Measurements from ENCODE around the gene METTL1. TPM values are rescaled to one million over a fixed set of nuclear protein-coding genes. Genes with fewer than 3 reads are reported as not detected.
A peak's percentile ranks its signal among the peaks of the same experiment; 100 is the strongest.

The METTL1 gene
- total and polyA plus RNA-seq, 9 of the 15 experiments (the other 6 are each of a cell fraction or from before 2014, with no cell fraction given), result 12.6 to 65.9 (median 39.2) TPM

GRCh38 chr12:57816855-57817151 is 44.9 kb upstream of the METTL1 start (continued):
- TF ChIP-seq TEAD4 (IDR thresholded peaks at IDR 0.05; ENCODE audit: low read length) (0 out of 2 replicates have a peak, but pooled peaks have one; percentile 17), TEAD4 (CRISPR knock-in tag; IDR thresholded peaks at IDR 0.05; ENCODE audit: borderline replicate concordance) (no peak), HMGN3 (IDR thresholded peaks at IDR 0.05; ENCODE audit: borderline replicate concordance, extremely low read depth, insufficient read length, low read depth, low read length) (no peak), HDGF (IDR thresholded peaks at IDR 0.05) (no peak), CBX1 (IDR thresholded peaks at IDR 0.05; ENCODE audit: low read depth) (no peak), CTBP1 (IDR thresholded peaks at IDR 0.05; ENCODE audit: borderline replicate concordance) (peak; percentile 53; the same call in 1 of the 2 replicates), THRB (CRISPR knock-in tag; conservative IDR thresholded peaks at IDR 0.05) (no peak), TGIF2 (CRISPR knock-in tag; IDR thresholded peaks at IDR 0.05) (no peak), FUS (optimal IDR thresholded peaks at IDR 0.05; ENCODE audit: low read depth, low read length) (no peak), KLF1 (tag; IDR thresholded peaks at IDR 0.05) (no peak), VEZF1 (CRISPR knock-in tag; IDR thresholded peaks at IDR 0.05) (peak; percentile 73), ZNF140 (CRISPR knock-in tag; IDR thresholded peaks at IDR 0.05) (no peak), KLF6 (CRISPR knock-in tag; IDR thresholded peaks at IDR 0.05; ENCODE audit: borderline replicate concordance) (0 out of 2 replicates have a peak, but pooled peaks have one; percentile 34), NFE2L1 (tag; IDR thresholded peaks at IDR 0.05; ENCODE audit: borderline replicate concordance, low read depth) (no peak), ZNF561 (CRISPR knock-in tag; conservative IDR thresholded peaks at IDR 0.05) (no peak), EGR1 (conservative IDR thresholded peaks at IDR 0.05) (peak; percentile 28; the same call in 1 of the 2 replicates), CEBPG (CRISPR knock-in tag; IDR thresholded peaks at IDR 0.05) (no peak; the same call in 1 of the 2 replicates), CEBPG (tag; conservative IDR thresholded peaks at IDR 0.05 in 1 of 2, IDR thresholded peaks at IDR 0.05 in 1 of 2) (peak in 1 of 2 experiments; percentile 64; a peak in 1 of 4 replicates), CEBPB (tag; IDR thresholded peaks at IDR 0.05) (peak; percentile 86), HMBOX1 (IDR thresholded peaks at IDR 0.05) (no peak), SMAD4 (CRISPR knock-in tag; conservative IDR thresholded peaks at IDR 0.05) (peak; percentile 69), ZFP36 (IDR thresholded peaks at IDR 0.05; ENCODE audit: low read depth, low read length, partially characterized antibody) (no peak), NRF1 (conservative IDR thresholded peaks at IDR 0.05 in 1 of 2, IDR thresholded peaks at IDR 0.05 in 1 of 2) (no peak), MEIS2 (IDR thresholded peaks at IDR 0.05; ENCODE audit: partially characterized antibody) (peak; percentile 85), CREB1 (IDR thresholded peaks at IDR 0.05) (no peak), CREB1 (CRISPR knock-in tag; IDR thresholded peaks at IDR 0.05) (no peak), ZNF75A (CRISPR knock-in tag; IDR thresholded peaks at IDR 0.05) (no peak)

Data from K562 (cell line).